Loucy (cell line): ENCODE measurements around the gene SLC28A1.

Experiments
- EZH2phosphoT487 ChIP-seq: fragments of 200-600 bp; IDR thresholded peaks from 2 replicates; pipeline ENCODE4 v1.6.1; 2018; ENCODE audit warnings: antibody characterized with exemption, mild to moderate bottlenecking, moderate library complexity, borderline replicate concordance
- TF ChIP-seq, protein P1 (sequence below): fragments of 200-600 bp; sonication (generic); conservative IDR thresholded peaks from 2 replicates; pipeline ENCODE4 v1.5.1; 2014; ENCODE audit warnings: mild to moderate bottlenecking, antibody characterized with exemption, low read length

DNA sequence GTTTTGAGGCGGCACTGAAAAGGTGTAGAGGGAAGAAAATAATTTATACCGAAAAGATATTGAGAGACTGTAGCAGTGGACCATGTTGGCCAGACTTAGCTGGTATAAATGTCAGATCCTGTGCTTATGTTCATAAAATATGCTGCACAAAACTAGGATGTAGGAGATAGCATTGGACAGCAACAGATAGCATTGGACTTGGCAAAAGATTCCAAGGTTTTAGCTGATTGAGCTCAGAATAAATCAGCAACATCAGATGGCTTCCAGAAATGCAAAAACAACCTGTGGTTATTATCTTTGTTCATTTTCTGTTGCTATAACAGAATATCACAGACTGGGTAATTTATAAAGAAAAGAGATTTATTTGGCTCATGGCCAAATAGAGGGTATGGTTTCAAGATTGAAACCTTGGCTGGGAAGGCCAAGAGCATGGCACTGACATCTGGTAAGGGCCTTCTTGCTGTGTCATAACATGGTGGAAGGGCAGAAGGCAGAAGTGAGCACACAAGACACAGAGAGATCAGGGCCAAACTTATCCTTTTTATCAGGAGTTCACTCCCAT lies 34.7 kb downstream of the SLC28A1 start:
- TF ChIP-seq, protein P1, sequence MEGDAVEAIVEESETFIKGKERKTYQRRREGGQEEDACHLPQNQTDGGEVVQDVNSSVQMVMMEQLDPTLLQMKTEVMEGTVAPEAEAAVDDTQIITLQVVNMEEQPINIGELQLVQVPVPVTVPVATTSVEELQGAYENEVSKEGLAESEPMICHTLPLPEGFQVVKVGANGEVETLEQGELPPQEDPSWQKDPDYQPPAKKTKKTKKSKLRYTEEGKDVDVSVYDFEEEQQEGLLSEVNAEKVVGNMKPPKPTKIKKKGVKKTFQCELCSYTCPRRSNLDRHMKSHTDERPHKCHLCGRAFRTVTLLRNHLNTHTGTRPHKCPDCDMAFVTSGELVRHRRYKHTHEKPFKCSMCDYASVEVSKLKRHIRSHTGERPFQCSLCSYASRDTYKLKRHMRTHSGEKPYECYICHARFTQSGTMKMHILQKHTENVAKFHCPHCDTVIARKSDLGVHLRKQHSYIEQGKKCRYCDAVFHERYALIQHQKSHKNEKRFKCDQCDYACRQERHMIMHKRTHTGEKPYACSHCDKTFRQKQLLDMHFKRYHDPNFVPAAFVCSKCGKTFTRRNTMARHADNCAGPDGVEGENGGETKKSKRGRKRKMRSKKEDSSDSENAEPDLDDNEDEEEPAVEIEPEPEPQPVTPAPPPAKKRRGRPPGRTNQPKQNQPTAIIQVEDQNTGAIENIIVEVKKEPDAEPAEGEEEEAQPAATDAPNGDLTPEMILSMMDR: no peak
- no peak for TF ChIP-seq EZH2phosphoT487
